HEK293 (cell line): ENCODE data around the gene CFH.
"Not testable (repeated sequence)": the region's sequence is repeated elsewhere in the genome, so short reads cannot be mapped to it uniquely, and the experiment has no call there.

Experiments
- CTCF ChIA-PET: fragments of 350-600 bp; formaldehyde crosslinking; extraction: SDS; loops from one replicate; lab custom pipeline; 2021; ENCODE audit warnings: antibody characterized with exemption; lab: Yijun Ruan, JAX
- POLR2A ChIA-PET: fragments of 300-600 bp; formaldehyde crosslinking; extraction: SDS; loops from one replicate; lab custom pipeline; 2020; ENCODE audit warnings: antibody characterized with exemption, inconsistent platforms; lab: Yijun Ruan, JAX
- H3K27ac ChIP-seq: fragments of 200-500 bp; sonication (Bioruptor generic); 2 replicates; pipeline ENCODE4 v1.5.1; 2014; ENCODE audit warnings: low read depth, low read length, control low read depth, inconsistent platforms; ENCODE audit errors: extremely low read depth
- H3K36me3 ChIP-seq, 2 experiments: fragments of 200-500 bp in 1 of 2; sonication (Bioruptor generic) in 1 of 2; 1 replicate in 1 of 2; 2 replicates in 1 of 2; pipeline ENCODE4 v1.5.1; 2014 to 2017; ENCODE audit warnings: inconsistent platforms in 2 of 2, low read length in 2 of 2; ENCODE audit not compliant: control insufficient read depth in 2 of 2, insufficient read depth in 1 of 2
- H3K4me1 ChIP-seq: fragments of 200-500 bp; sonication (Bioruptor generic); 2 replicates; pipeline ENCODE4 v1.5.1; 2014; ENCODE audit warnings: mild to moderate bottlenecking, low read length, inconsistent platforms; ENCODE audit not compliant: control insufficient read depth, insufficient read depth
- H3K4me3 ChIP-seq: 2 replicates; pipeline ENCODE4 v1.5.1; 2011; ENCODE audit warnings: low read depth, mild to moderate bottlenecking, control low read depth, low read length, moderate library complexity
- H3K9me3 ChIP-seq: fragments of 200-500 bp; sonication (Bioruptor generic); 2 replicates; pipeline ENCODE4 v1.5.1; 2014; ENCODE audit warnings: low read depth, low read length, inconsistent platforms; ENCODE audit not compliant: control insufficient read depth, insufficient read depth
- BCL11B ChIP-seq: fragments of 450-650 bp; formaldehyde crosslinking; IDR thresholded peaks from 2 replicates; pipeline ENCODE4 v1.5.1; 2016; ENCODE audit warnings: low read depth, missing biosample characterization, missing genetic modification characterization
- ELK4 ChIP-seq: IDR thresholded peaks from 2 replicates; pipeline ENCODE4 v1.6.1; 2011; ENCODE audit warnings: mild to moderate bottlenecking, low read depth, low read length, borderline replicate concordance
- ZBTB17 ChIP-seq: fragments of 450-650 bp; formaldehyde crosslinking; IDR thresholded peaks from 2 replicates; pipeline ENCODE4 v1.5.1; 2016; ENCODE audit warnings: missing biosample characterization, missing genetic modification characterization
- ZFP41 ChIP-seq: fragments of 450-650 bp; formaldehyde crosslinking; IDR thresholded peaks from 2 replicates; pipeline ENCODE4 v1.5.1; 2016; ENCODE audit warnings: missing biosample characterization, missing genetic modification characterization, borderline replicate concordance
- ZNF133 ChIP-seq: fragments of 450-650 bp; formaldehyde crosslinking; IDR thresholded peaks from 2 replicates; pipeline ENCODE4 v1.5.1; 2016; ENCODE audit warnings: missing biosample characterization, missing genetic modification characterization
- ZNF138 ChIP-seq: fragments of 450-650 bp; formaldehyde crosslinking; IDR thresholded peaks from 2 replicates; pipeline ENCODE4 v1.5.1; 2016; ENCODE audit warnings: missing biosample characterization, missing genetic modification characterization, borderline replicate concordance
- ZNF146 ChIP-seq: fragments of 450-650 bp; formaldehyde crosslinking; IDR thresholded peaks from 2 replicates; pipeline ENCODE4 v1.5.1; 2016; ENCODE audit warnings: missing biosample characterization, missing genetic modification characterization
- ZNF169 ChIP-seq: fragments of 450-650 bp; formaldehyde crosslinking; IDR thresholded peaks from 2 replicates; pipeline ENCODE4 v1.5.1; 2016; ENCODE audit warnings: missing biosample characterization, missing genetic modification characterization
- ZNF221 ChIP-seq: fragments of 450-650 bp; formaldehyde crosslinking; IDR thresholded peaks from 2 replicates; pipeline ENCODE4 v1.5.1; 2017; ENCODE audit warnings: missing biosample characterization, missing genetic modification characterization, borderline replicate concordance
- ZNF292 ChIP-seq: fragments of 450-650 bp; formaldehyde crosslinking; IDR thresholded peaks from 2 replicates; pipeline ENCODE4 v1.5.1; 2016; ENCODE audit warnings: low read depth, missing biosample characterization, missing genetic modification characterization, borderline replicate concordance
- ZNF514 ChIP-seq: fragments of 450-650 bp; formaldehyde crosslinking; IDR thresholded peaks from 2 replicates; pipeline ENCODE4 v1.5.1; 2016; ENCODE audit warnings: missing biosample characterization, missing genetic modification characterization
- ZNF555 ChIP-seq: fragments of 450-650 bp; formaldehyde crosslinking; conservative IDR thresholded peaks from 2 replicates; pipeline ENCODE4 v1.5.1; 2017; ENCODE audit warnings: missing biosample characterization, mild to moderate bottlenecking, missing genetic modification characterization, inconsistent platforms
- ZNF561 ChIP-seq: fragments of 450-650 bp; IDR thresholded peaks from 2 replicates; pipeline ENCODE4 v1.5.1; 2018; ENCODE audit warnings: missing biosample characterization, missing genetic modification characterization, borderline replicate concordance
- ZNF610 ChIP-seq: fragments of 450-650 bp; formaldehyde crosslinking; IDR thresholded peaks from 2 replicates; pipeline ENCODE4 v1.5.1; 2016; ENCODE audit warnings: missing biosample characterization, missing genetic modification characterization, borderline replicate concordance
- ZNF623 ChIP-seq: fragments of 450-650 bp; formaldehyde crosslinking; IDR thresholded peaks from 2 replicates; pipeline ENCODE4 v1.5.1; 2016; ENCODE audit warnings: missing biosample characterization, missing genetic modification characterization
- ZNF639 ChIP-seq: fragments of 450-650 bp; formaldehyde crosslinking; IDR thresholded peaks from 2 replicates; pipeline ENCODE4 v1.5.1; 2016; ENCODE audit warnings: missing biosample characterization, missing genetic modification characterization
- ZNF701 ChIP-seq: fragments of 450-650 bp; formaldehyde crosslinking; IDR thresholded peaks from 2 replicates; pipeline ENCODE4 v1.5.1; 2016; ENCODE audit warnings: missing biosample characterization, missing genetic modification characterization
- ZNF837 ChIP-seq: fragments of 450-650 bp; formaldehyde crosslinking; IDR thresholded peaks from 2 replicates; pipeline ENCODE4 v1.5.1; 2016; ENCODE audit warnings: missing biosample characterization, missing genetic modification characterization
- TF ChIP-seq, protein P1 (sequence below): fragments of 450-650 bp; formaldehyde crosslinking; IDR thresholded peaks from 2 replicates; pipeline ENCODE4 v1.5.1; 2016; ENCODE audit warnings: missing biosample characterization, missing genetic modification characterization, low read depth

CFH gene

DNA sequence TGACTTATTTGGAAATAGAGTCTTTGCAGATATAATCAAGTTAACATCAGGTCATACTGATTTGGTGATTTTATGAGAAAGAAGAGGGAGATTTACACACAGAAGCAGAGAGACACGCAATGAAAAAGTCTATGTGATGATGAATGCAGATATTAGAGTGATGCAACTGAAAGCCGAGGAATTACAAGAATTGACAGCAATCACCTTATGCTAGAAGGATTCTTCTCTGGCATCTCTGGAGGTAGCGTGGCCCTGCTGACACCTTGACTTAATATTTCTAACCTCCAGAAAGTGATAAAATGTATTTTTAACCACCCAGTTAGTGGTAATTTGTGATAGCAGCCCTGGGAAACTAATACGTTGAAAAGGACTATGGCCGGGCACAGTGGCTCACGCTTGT lies 14.2 kb upstream of the CFH start (continued):
- TF ChIP-seq, protein P1, sequence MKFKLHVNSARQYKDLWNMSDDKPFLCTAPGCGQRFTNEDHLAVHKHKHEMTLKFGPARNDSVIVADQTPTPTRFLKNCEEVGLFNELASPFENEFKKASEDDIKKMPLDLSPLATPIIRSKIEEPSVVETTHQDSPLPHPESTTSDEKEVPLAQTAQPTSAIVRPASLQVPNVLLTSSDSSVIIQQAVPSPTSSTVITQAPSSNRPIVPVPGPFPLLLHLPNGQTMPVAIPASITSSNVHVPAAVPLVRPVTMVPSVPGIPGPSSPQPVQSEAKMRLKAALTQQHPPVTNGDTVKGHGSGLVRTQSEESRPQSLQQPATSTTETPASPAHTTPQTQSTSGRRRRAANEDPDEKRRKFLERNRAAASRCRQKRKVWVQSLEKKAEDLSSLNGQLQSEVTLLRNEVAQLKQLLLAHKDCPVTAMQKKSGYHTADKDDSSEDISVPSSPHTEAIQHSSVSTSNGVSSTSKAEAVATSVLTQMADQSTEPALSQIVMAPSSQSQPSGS (tag by site-specific recombination) = no peak
- no peak for TF ChIP-seq ZNF555 (tag by site-specific recombination)
- no peak for TF ChIP-seq ZNF610 (tag by site-specific recombination)
- TF ChIP-seq ZNF221 (tag by site-specific recombination) = no peak

- ChIA-PET CTCF (no interaction called here), POLR2A (interaction anchor here (0.7 kb wide), 1 partner anchor 92 kb away, joined by 5 read pairs; no protein-coding TSS in a partner anchor)
- no peaks in the 10 kb centered on the region for H3K36me3 ChIP-seq
- no peaks in the 10 kb centered on the region for H3K9me3 ChIP-seq
- no peak for TF ChIP-seq ZNF561 (tag by site-specific recombination)
- no peak for TF ChIP-seq ZNF169
- no peak for TF ChIP-seq ZNF146 (tag by site-specific recombination)
- TF ChIP-seq ZNF701 (tag by site-specific recombination) = no peak
- TF ChIP-seq ELK4 = no peak
- TF ChIP-seq ZNF138 (tag by site-specific recombination) = no peak
- TF ChIP-seq ZFP41 (tag by site-specific recombination) = no peak
- TF ChIP-seq ZNF837 (tag by site-specific recombination) = no peak
- TF ChIP-seq ZNF133 = no peak
- TF ChIP-seq ZNF292 (tag by site-specific recombination) = no peak
- no peak for TF ChIP-seq ZBTB17 (tag by site-specific recombination)
- no peak for TF ChIP-seq ZNF623
- no peak for TF ChIP-seq BCL11B (tag by site-specific recombination)
- TF ChIP-seq ZNF514 (tag by site-specific recombination) = no peak
- TF ChIP-seq ZNF639 (tag by site-specific recombination) = no peak
- no peaks in the 10 kb centered on the region for H3K4me1 ChIP-seq
- no peak overlapping the region for H3K27ac ChIP-seq
- no peak overlapping the region for H3K4me3 ChIP-seq
Measured at GRCh38 chr1:196638466-196638865, 13.4 kb upstream of the CFH start.

DNA sequence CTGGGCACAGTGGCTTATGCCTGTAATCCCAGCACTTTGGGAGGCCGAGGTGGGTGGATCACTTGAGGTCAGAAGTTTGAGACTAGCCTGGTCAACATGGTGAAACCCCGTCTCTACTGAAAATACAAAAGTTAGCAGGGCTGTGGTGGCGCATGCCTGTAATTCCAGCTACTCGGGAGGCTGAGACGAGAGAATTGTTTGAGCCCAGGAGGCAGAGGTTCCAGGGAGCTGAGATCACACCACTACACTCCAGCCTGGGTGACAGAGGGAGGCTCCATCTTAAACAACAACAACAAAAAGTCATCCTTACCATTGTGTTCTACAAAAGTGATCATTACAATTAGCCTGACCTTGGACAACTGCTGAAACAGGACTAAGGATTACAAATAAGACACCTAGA lies 12.6 kb upstream of the CFH start:
- CTCF ChIA-PET, H3K36me3 ChIP-seq, H3K4me3 ChIP-seq, H3K27ac ChIP-seq, POLR2A ChIA-PET, H3K9me3 ChIP-seq, H3K4me1 ChIP-seq: not testable (repeated sequence)
